Neural progenitor cell (in vitro differentiated cells): Measurements from ENCODE around the gene SDCCAG8.

Experiments used
- EZH2 ChIP-seq: fragments of 200-600 bp; sonication (generic); IDR thresholded peaks from 2 replicates; pipeline ENCODE4 v1.6.1; 2017; ENCODE audit warnings: antibody characterized with exemption, mild to moderate bottlenecking, moderate library complexity
- EZH2phosphoT487 ChIP-seq: fragments of 200-600 bp; sonication (generic); IDR thresholded peaks from 2 replicates; pipeline ENCODE4 v1.6.1; 2017; ENCODE audit warnings: antibody characterized with exemption
- TF ChIP-seq, protein P1 (sequence below): fragments of 200-600 bp; sonication (generic); IDR thresholded peaks from 2 replicates; pipeline ENCODE4 v1.5.1; 2017; ENCODE audit warnings: antibody characterized with exemption, mild to moderate bottlenecking

- TF ChIP-seq EZH2, result no peak
- TF ChIP-seq, protein P1, sequence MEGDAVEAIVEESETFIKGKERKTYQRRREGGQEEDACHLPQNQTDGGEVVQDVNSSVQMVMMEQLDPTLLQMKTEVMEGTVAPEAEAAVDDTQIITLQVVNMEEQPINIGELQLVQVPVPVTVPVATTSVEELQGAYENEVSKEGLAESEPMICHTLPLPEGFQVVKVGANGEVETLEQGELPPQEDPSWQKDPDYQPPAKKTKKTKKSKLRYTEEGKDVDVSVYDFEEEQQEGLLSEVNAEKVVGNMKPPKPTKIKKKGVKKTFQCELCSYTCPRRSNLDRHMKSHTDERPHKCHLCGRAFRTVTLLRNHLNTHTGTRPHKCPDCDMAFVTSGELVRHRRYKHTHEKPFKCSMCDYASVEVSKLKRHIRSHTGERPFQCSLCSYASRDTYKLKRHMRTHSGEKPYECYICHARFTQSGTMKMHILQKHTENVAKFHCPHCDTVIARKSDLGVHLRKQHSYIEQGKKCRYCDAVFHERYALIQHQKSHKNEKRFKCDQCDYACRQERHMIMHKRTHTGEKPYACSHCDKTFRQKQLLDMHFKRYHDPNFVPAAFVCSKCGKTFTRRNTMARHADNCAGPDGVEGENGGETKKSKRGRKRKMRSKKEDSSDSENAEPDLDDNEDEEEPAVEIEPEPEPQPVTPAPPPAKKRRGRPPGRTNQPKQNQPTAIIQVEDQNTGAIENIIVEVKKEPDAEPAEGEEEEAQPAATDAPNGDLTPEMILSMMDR, result no peak
- no peak for TF ChIP-seq EZH2phosphoT487
Observed at GRCh38 chr1:243346016-243346415, 90.2 kb downstream of the SDCCAG8 start.
